Parathyroid adenoma (tissue), 2 donors: ENCODE measurements around the gene KCNQ1.

Source experiments
- H2AFZ ChIP-seq: fragments of 300-600 bp; sonication (generic); one replicate; pipeline ENCODE4 v1.7.0; 2017; ENCODE audit warnings: antibody characterized with exemption, mild to moderate bottlenecking
- H3K27ac ChIP-seq: fragments of 300-600 bp; sonication (generic); one replicate; pipeline ENCODE4 v1.7.0; 2017
- H3K27me3 ChIP-seq: fragments of 300-600 bp; sonication (generic); one replicate; pipeline ENCODE4 v1.7.0; 2017; ENCODE audit warnings: low read length; ENCODE audit not compliant: control insufficient read depth, insufficient read depth
- H3K36me3 ChIP-seq: fragments of 300-600 bp; sonication (generic); one replicate; pipeline ENCODE4 v1.7.0; 2017; ENCODE audit warnings: low read length; ENCODE audit not compliant: control insufficient read depth, insufficient read depth
- H3K4me1 ChIP-seq: fragments of 300-600 bp; sonication (generic); one replicate; pipeline ENCODE4 v1.7.0; 2017; ENCODE audit warnings: control low read depth
- H3K4me2 ChIP-seq: fragments of 300-600 bp; sonication (generic); one replicate; pipeline ENCODE4 v1.7.0; 2017; ENCODE audit warnings: low read length
- H3K4me3 ChIP-seq: fragments of 300-600 bp; sonication (generic); one replicate; pipeline ENCODE4 v1.7.0; 2017; ENCODE audit warnings: low read depth, low read length
- H3K79me2 ChIP-seq: fragments of 300-600 bp; sonication (generic); one replicate; pipeline ENCODE4 v1.7.0; 2017; ENCODE audit warnings: control low read depth
- H3K9ac ChIP-seq: fragments of 300-600 bp; sonication (generic); one replicate; pipeline ENCODE4 v1.7.0; 2017; ENCODE audit warnings: mild to moderate bottlenecking
- H3K9me3 ChIP-seq: fragments of 300-600 bp; sonication (generic); one replicate; pipeline ENCODE4 v1.7.0; 2017; ENCODE audit warnings: low read length; ENCODE audit not compliant: control insufficient read depth
- CTCF ChIP-seq: fragments of 300-600 bp; sonication (generic); IDR thresholded peaks from one replicate; pipeline ENCODE4 v1.7.0; 2017; ENCODE audit warnings: antibody characterized with exemption, mild to moderate bottlenecking
- donor health status: primary hyperparathyroidism.

Gene KCNQ1

GRCh38 chr11:2522631-2523255 is 77.9 kb downstream of the KCNQ1 start:
- Histone ChIP-seq H3K9me3 (no peaks in the 10 kb centered on the region), H3K4me3 (no peak overlapping the region), H3K27me3 (no peaks in the 10 kb centered on the region), H3K4me2 (no peak overlapping the region), H3K4me1 (peaks cover 20% of the 10 kb centered on the region), H3K36me3 (no peaks in the 10 kb centered on the region), H3K9ac (no peak overlapping the region), H2AFZ (no peak overlapping the region), H3K27ac (no peak overlapping the region), H3K79me2 (no peaks in the 10 kb centered on the region)
- TF ChIP-seq CTCF: no peak

- Histone ChIP-seq H3K4me3 (no peak overlapping the region), H3K9ac (no peak overlapping the region), H3K27ac (no peak overlapping the region), H3K9me3 (no peaks in the 10 kb centered on the region), H2AFZ (no peak overlapping the region), H3K4me2 (no peak overlapping the region), H3K36me3 (no peaks in the 10 kb centered on the region), H3K27me3 (no peaks in the 10 kb centered on the region), H3K79me2 (no peaks in the 10 kb centered on the region), H3K4me1 (peaks cover 20% of the 10 kb centered on the region)
- TF ChIP-seq CTCF: no peak
Measured at GRCh38 chr11:2523821-2524391, 79.1 kb downstream of the KCNQ1 start.

- Histone ChIP-seq H3K4me1 (peaks cover 20% of the 10 kb centered on the region), H2AFZ (no peak overlapping the region), H3K4me2 (no peak overlapping the region)
Measured at GRCh38 chr11:2524446-2525165, 79.8 kb downstream of the KCNQ1 start.

GRCh38 chr11:2525166-2525861 is 80.5 kb downstream of the KCNQ1 start:
- Histone ChIP-seq H2AFZ (no peak overlapping the region), H3K4me1 (peaks cover 20% of the 10 kb centered on the region), H3K4me2 (no peak overlapping the region), H3K27ac (no peak overlapping the region), H3K9ac (no peak overlapping the region), H3K4me3 (no peak overlapping the region), H3K79me2 (no peaks in the 10 kb centered on the region), H3K9me3 (no peaks in the 10 kb centered on the region), H3K36me3 (no peaks in the 10 kb centered on the region), H3K27me3 (no peaks in the 10 kb centered on the region)
- no peak for TF ChIP-seq CTCF

More at GRCh38 chr11:2524446-2525165, 79.8 kb downstream of the KCNQ1 start:
- Histone ChIP-seq H3K9me3 (no peaks in the 10 kb centered on the region), H3K27me3 (no peaks in the 10 kb centered on the region), H3K36me3 (no peaks in the 10 kb centered on the region), H3K9ac (no peak overlapping the region), H3K79me2 (no peaks in the 10 kb centered on the region), H3K27ac (no peak overlapping the region), H3K4me3 (no peak overlapping the region)
- TF ChIP-seq CTCF: no peak
